H1 (cell line): ENCODE results near the gene LHFPL2. TPM values are rescaled to one million over a fixed set of nuclear protein-coding genes. Genes with fewer than 3 reads are reported as not detected.

ENCODE experiments used
- CTCF ChIA-PET: fragments of 300-600 bp; sonication (Branson Sonifier 250); formaldehyde crosslinking; loops from one replicate; lab custom pipeline; 2021; ENCODE audit not compliant: partially characterized antibody; lab: Charles Lee
- POLR2A ChIA-PET: fragments of 300-600 bp; sonication (Branson Sonifier 250); formaldehyde crosslinking; loops from one replicate; lab custom pipeline; 2021; ENCODE audit warnings: inconsistent platforms; ENCODE audit not compliant: partially characterized antibody; lab: Charles Lee
- DNase-seq, 2 experiments: peaks; one replicate each; pipeline versions ENCODE4 v3.0.0 to v3.0.0-alpha.2; 2010 to 2022; ENCODE audit warnings: low spot score in 2 of 2, low read depth in 1 of 2, mixed read lengths in 1 of 2
- FAIRE-seq: peaks from 2 replicates; lab custom pipeline; 2011; peaks lifted over from hg19 to GRCh38; lab: Jason Lieb, UNC
- H2AFZ ChIP-seq: 2 replicates; pipeline ENCODE4 v1.8.1; 2012; ENCODE audit warnings: low read length, inconsistent platforms
- H2AK5ac ChIP-seq: 2 replicates; pipeline ENCODE4 v1.6.1; 2013; ENCODE audit warnings: low read depth, low read length
- H2BK120ac ChIP-seq: replicated peaks from 2 replicates; pipeline ENCODE3; 2013; ENCODE audit warnings: low read depth, low read length, inconsistent platforms
- H2BK12ac ChIP-seq: 2 replicates; pipeline ENCODE4 v1.6.1; 2013; ENCODE audit warnings: low read depth, low read length
- H2BK15ac ChIP-seq: 2 replicates; pipeline ENCODE4 v1.6.1; 2013; ENCODE audit warnings: low read length
- H2BK20ac ChIP-seq: 2 replicates; pipeline ENCODE4 v1.6.1; 2013; ENCODE audit warnings: low read length
- H2BK5ac ChIP-seq: 2 replicates; pipeline ENCODE4 v1.6.1; 2013; ENCODE audit warnings: low read depth, low read length
- H3K14ac ChIP-seq: 2 replicates; pipeline ENCODE4 v1.6.1; 2013; ENCODE audit warnings: inconsistent platforms; ENCODE audit not compliant: insufficient read length
- H3K18ac ChIP-seq: 2 replicates; pipeline ENCODE4 v1.6.1; 2013; ENCODE audit warnings: low read length; ENCODE audit errors: extremely low read depth
- H3K23ac ChIP-seq: 2 replicates; pipeline ENCODE4 v1.6.1; 2013; ENCODE audit warnings: inconsistent platforms; ENCODE audit not compliant: insufficient read length
- H3K23me2 ChIP-seq: 2 replicates; pipeline ENCODE4 v1.6.1; 2013; ENCODE audit warnings: low read depth, low read length
- H3K27ac ChIP-seq: 2 replicates; pipeline ENCODE4 v1.6.1; 2011; ENCODE audit warnings: low read depth, low read length, inconsistent platforms
- H3K27me3 ChIP-seq, 4 experiments: replicated peaks in 1 of 4; 1 replicate in 1 of 4; 2 replicates in 3 of 4; pipeline versions ENCODE4 v1.6.1 to v1.8.1; 2011 to 2013; ENCODE audit warnings: low read length in 3 of 4, mild to moderate bottlenecking in 3 of 4, inconsistent platforms in 2 of 4, mixed read lengths in 2 of 4, moderate library complexity in 1 of 4; ENCODE audit not compliant: control insufficient read depth in 3 of 4, insufficient read depth in 3 of 4; ENCODE audit errors: extremely low read depth in 1 of 4
- H3K36me3 ChIP-seq, 4 experiments: 2 replicates each; pipeline versions ENCODE4 v1.6.1 to v1.8.1; 2011 to 2013; ENCODE audit warnings: mild to moderate bottlenecking in 4 of 4, low read length in 3 of 4, moderate library complexity in 2 of 4, control low read depth in 1 of 4, inconsistent platforms in 1 of 4; ENCODE audit not compliant: insufficient read depth in 4 of 4, control insufficient read depth in 2 of 4
- H3K4ac ChIP-seq: replicated peaks from 2 replicates; pipeline ENCODE3; 2013; ENCODE audit warnings: low read length, low read depth, mixed read lengths, inconsistent platforms; ENCODE audit not compliant: insufficient read length
- H3K4me1 ChIP-seq, 4 experiments: replicated peaks in 1 of 4; 1 replicate in 1 of 4; 2 replicates in 3 of 4; pipeline versions ENCODE4 v1.6.1 to v1.8.1; 2011 to 2013; ENCODE audit warnings: low read length in 3 of 4, inconsistent platforms in 2 of 4, mixed read lengths in 1 of 4; ENCODE audit not compliant: insufficient read depth in 4 of 4, control insufficient read depth in 3 of 4
- H3K4me2 ChIP-seq, 2 experiments: 2 replicates each; pipeline versions ENCODE4 v1.6.1 to v1.8.1; 2011 to 2013; ENCODE audit warnings: low read depth in 2 of 2, low read length in 2 of 2, control low read depth in 1 of 2, inconsistent platforms in 1 of 2, mild to moderate bottlenecking in 1 of 2; ENCODE audit not compliant: insufficient read depth in 1 of 2
- H3K4me3 ChIP-seq, 4 experiments: fragments of 200-600, 300-600 bp in 1 of 4; sonication (generic), shearing (Covaris generic), sonication (Bioruptor Twin) in 1 of 4; 2 replicates each; pipeline versions ENCODE4 v1.5.1 to v1.8.1; 2011 to 2016; ENCODE audit warnings: low read length in 4 of 4, low read depth in 3 of 4, control low read depth in 2 of 4, inconsistent platforms in 2 of 4, mild to moderate bottlenecking in 2 of 4, mixed read lengths in 1 of 4, moderate library complexity in 1 of 4; ENCODE audit not compliant: insufficient read depth in 2 of 4; ENCODE audit errors: extremely low read depth in 1 of 4
- H3K56ac ChIP-seq: replicated peaks from 2 replicates; pipeline ENCODE3; 2013; ENCODE audit warnings: low read depth, mild to moderate bottlenecking, mixed read lengths, low read length, inconsistent platforms; ENCODE audit not compliant: insufficient read length
- H3K79me1 ChIP-seq: 2 replicates; pipeline ENCODE4 v1.6.1; 2013; ENCODE audit warnings: low read depth, low read length, control low read depth
- H3K79me2 ChIP-seq, 2 experiments: 2 replicates each; pipeline versions ENCODE4 v1.6.1 to v1.8.1; 2012 to 2013; ENCODE audit warnings: low read length in 2 of 2, mild to moderate bottlenecking in 2 of 2, inconsistent platforms in 1 of 2; ENCODE audit not compliant: insufficient read depth in 2 of 2, control insufficient read depth in 1 of 2
- H3K9ac ChIP-seq, 4 experiments: replicated peaks in 1 of 4; 1 replicate in 1 of 4; 2 replicates in 3 of 4; pipeline versions ENCODE4 v1.6.1 to v1.8.1; 2011 to 2013; ENCODE audit warnings: low read depth in 3 of 4, low read length in 3 of 4, control low read depth in 2 of 4, mild to moderate bottlenecking in 2 of 4, moderate library complexity in 2 of 4, inconsistent platforms in 1 of 4; ENCODE audit errors: extremely low read depth in 1 of 4
- H3K9me3 ChIP-seq, 2 experiments: 2 replicates each; pipeline versions ENCODE4 v1.6.1 to v1.8.1; 2012 to 2013; ENCODE audit warnings: mild to moderate bottlenecking in 2 of 2, moderate library complexity in 2 of 2, control low read depth in 1 of 2, inconsistent platforms in 1 of 2, low read depth in 1 of 2, low read length in 1 of 2, mixed read lengths in 1 of 2; ENCODE audit not compliant: insufficient read depth in 2 of 2
- H4K20me1 ChIP-seq, 2 experiments: replicated peaks in 1 of 2; 2 replicates each; pipeline versions ENCODE3 to v1.8.1; 2011 to 2013; ENCODE audit warnings: inconsistent platforms in 2 of 2, low read length in 2 of 2, mild to moderate bottlenecking in 1 of 2; ENCODE audit not compliant: insufficient read depth in 2 of 2, control insufficient read depth in 1 of 2
- H4K5ac ChIP-seq: 2 replicates; pipeline ENCODE4 v1.6.1; 2013; ENCODE audit warnings: low read length, low read depth, mixed read lengths, inconsistent platforms; ENCODE audit not compliant: insufficient read length
- H4K8ac ChIP-seq: 2 replicates; pipeline ENCODE4 v1.8.0; 2013; ENCODE audit warnings: mild to moderate bottlenecking, moderate library complexity, low read length, inconsistent platforms; ENCODE audit not compliant: insufficient read depth; ENCODE audit errors: extremely low read depth
- H4K91ac ChIP-seq: replicated peaks from 2 replicates; pipeline ENCODE3; 2013; ENCODE audit warnings: low read length, mixed read lengths, inconsistent platforms; ENCODE audit not compliant: insufficient read length
- CEBPB ChIP-seq: IDR thresholded peaks from 2 replicates; pipeline ENCODE4 v1.6.1; 2012; ENCODE audit warnings: low read depth, low read length
- EGR1 ChIP-seq: IDR thresholded peaks from 2 replicates; pipeline ENCODE4 v1.6.1; 2011; ENCODE audit warnings: low read depth, low read length, borderline replicate concordance
- GABPA ChIP-seq: IDR thresholded peaks from 2 replicates; pipeline ENCODE4 v1.6.1; 2011; ENCODE audit warnings: mild to moderate bottlenecking, low read length, moderate library complexity, borderline replicate concordance; ENCODE audit not compliant: insufficient read depth
- KDM4A ChIP-seq: IDR thresholded peaks from one replicate; pipeline ENCODE4 v1.7.1; 2012; ENCODE audit warnings: low read depth, mild to moderate bottlenecking, moderate library complexity, low read length, inconsistent platforms; ENCODE audit not compliant: severe bottlenecking
- POLR2AphosphoS5 ChIP-seq: IDR thresholded peaks from 2 replicates; pipeline ENCODE4 v1.6.1; 2011; ENCODE audit warnings: low read depth, low read length
- SUZ12 ChIP-seq: fragments of 200-600 bp; sonication (generic); IDR thresholded peaks from 2 replicates; pipeline ENCODE4 v1.6.1; 2012; ENCODE audit warnings: mild to moderate bottlenecking, inconsistent platforms, low read length, moderate library complexity, mixed read lengths
- WGBS, 2 experiments: shearing (Covaris generic) in 1 of 2; methylation state at CpG; one replicate each; pipeline versions ENCODE4 v1.1.6 to v1.1.7; 2013 to 2015; ENCODE audit warnings: low lambda C conversion rate in 2 of 2, mixed read lengths in 2 of 2, inconsistent platforms in 1 of 2, low coverage in 1 of 2, missing lambda C conversion rate in 1 of 2; ENCODE audit not compliant: insufficient replicate concordance in 2 of 2, insufficient coverage in 1 of 2, insufficient read length in 1 of 2; ENCODE audit errors: extremely low coverage in 1 of 2, missing lambda C conversion rate in 1 of 2; 5-methylcytosine and 5-hydroxymethylcytosine counted together
- long read RNA-seq, 2 experiments: library from RNA in 1 of 2; library from capped mRNA in 1 of 2; stranded (forward); transcript quantifications; one replicate each; pipeline ENCODE4 v2.0.0, GENCODE V29; 2021; ENCODE audit warnings: inconsistent platforms in 1 of 2
- polyA minus RNA-seq, 3 experiments: library from RNA; depleted of rRNA, polyadenylated mRNA; stranded (reverse); fragments of >200 nt; gene quantifications; 1 replicate in 2 of 3; 2 replicates in 1 of 3; pipeline ENCODE4 v1.2.3, GENCODE V29; 2011
- polyA plus RNA-seq, 7 experiments: library from polyadenylated mRNA; depleted of rRNA in 3 of 7; stranded (reverse) in 5 of 7; unstranded in 2 of 7; fragments of >200 nt in 5 of 7; fragments of 200-250 nt in 2 of 7; gene quantifications; 1 replicate in 5 of 7; 2 replicates in 1 of 7; 4 replicates in 1 of 7; pipeline versions ENCODE4 v1.2.1 to v1.2.3, GENCODE V29; 2011 to 2013; ENCODE audit warnings: missing spikeins in 2 of 7, mixed read lengths in 2 of 7
- total RNA-seq: library from RNA; stranded (reverse); fragmentation: NEBNext Ultra II Directional; extraction: Animal tissue kit (Norgen Biotek cat#: 25700); gene quantifications from 2 replicates; pipeline ENCODE4 v1.2.1, GENCODE V29; 2021

The LHFPL2 gene, protein sequence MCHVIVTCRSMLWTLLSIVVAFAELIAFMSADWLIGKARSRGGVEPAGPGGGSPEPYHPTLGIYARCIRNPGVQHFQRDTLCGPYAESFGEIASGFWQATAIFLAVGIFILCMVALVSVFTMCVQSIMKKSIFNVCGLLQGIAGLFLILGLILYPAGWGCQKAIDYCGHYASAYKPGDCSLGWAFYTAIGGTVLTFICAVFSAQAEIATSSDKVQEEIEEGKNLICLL
- total RNA-seq (38.0 and 43.0 TPM in 2 replicates), polyA plus RNA-seq (2011; rRNA removed) (9.6 and 14.8 TPM in 2 replicates), polyA minus RNA-seq (2011; rRNA and poly(A)+ RNA removed) (27.0 and 33.7 TPM in 2 replicates)
- 11.6 TPM for polyA plus RNA-seq (2011; cell fraction: cytosol; rRNA removed)
- 19.5 TPM for polyA plus RNA-seq (2011; cell fraction: nucleus; rRNA removed)
- polyA plus RNA-seq (2012, experiment 1 of 2): 21.0 to 27.0 TPM (median 25.3 TPM) in 4 replicates
- polyA plus RNA-seq (2012, experiment 2 of 2): 3.3 TPM
- 31.3 TPM for polyA plus RNA-seq (2013, experiment 1 of 2)
- polyA plus RNA-seq (2013, experiment 2 of 2): 33.8 TPM
- 30.0 TPM for polyA minus RNA-seq (2011; cell fraction: cytosol; rRNA and poly(A)+ RNA removed)
- polyA minus RNA-seq (2011; cell fraction: nucleus; rRNA and poly(A)+ RNA removed): 66.1 TPM
- long read RNA-seq, experiment 1, full-length matches to known transcripts: 6 of 47 reads
- long read RNA-seq, experiment 1, partial matches to known transcripts: 7 of 47 reads
- long read RNA-seq, experiment 1, other reads (novel, unspliced or antisense): 34 of 47 reads
- long read RNA-seq, experiment 2, partial matches to known transcripts: 0 of 5 reads
- long read RNA-seq, experiment 2, other reads (novel, unspliced or antisense): 5 of 5 reads

DNA sequence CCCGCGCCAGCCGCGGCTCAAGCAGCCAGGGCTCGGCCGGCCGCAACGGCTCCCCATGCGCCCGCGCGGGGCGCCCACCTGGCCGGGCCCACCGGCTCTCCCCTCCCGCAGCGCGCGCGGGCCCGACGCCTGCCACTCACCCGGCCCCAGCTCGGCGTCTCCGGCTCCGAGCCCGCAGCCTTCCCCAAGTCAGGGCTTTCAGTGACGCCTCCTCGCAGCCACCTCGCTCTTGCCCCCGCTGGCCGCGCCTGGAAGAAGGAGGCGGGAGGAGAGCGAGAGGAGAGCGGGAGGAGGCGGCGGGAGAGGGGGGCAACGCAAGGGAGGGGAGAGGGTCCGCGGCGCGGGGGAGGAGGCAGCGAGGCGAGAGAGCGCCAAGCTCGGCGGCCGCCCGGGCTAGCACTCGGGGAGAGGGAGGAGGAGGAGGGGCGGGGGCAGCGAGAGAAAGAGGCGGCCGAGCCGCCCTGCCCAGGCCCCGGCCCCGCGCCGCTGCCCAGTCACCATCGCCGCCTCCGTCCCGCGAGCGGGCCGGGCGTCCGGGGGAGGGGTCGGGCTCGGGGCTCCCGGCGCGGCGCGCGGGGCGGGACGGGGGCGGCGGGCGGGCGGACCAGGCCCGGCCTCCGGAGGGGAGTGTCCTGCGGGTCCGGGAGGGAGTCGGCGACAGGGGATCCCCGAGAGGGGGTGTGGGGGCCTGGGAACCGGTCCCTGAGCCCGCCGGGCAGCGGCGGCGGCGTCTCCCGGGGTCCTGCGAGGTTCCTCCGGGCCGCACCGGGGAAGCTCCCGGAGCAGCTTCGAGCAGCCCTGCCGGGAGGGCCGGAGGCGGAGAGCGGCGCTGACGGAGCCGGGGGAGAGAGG, at the start of gene LHFPL2:
TSS of gene LHFPL2 (minus strand) at position 414 of the 852 bp plus-strand sequence. CDS start 138,559 bp downstream, outside the sequence.
- FAIRE-seq: no peak
- no peaks in the 10 kb centered on the region for H4K20me1 ChIP-seq
- peak within 1 kb of the TSS; percentile 87 for H4K91ac ChIP-seq
- H3K36me3 ChIP-seq: no peaks in the 10 kb centered on the region
- peak within 1 kb of the TSS; percentile 32 for H3K14ac ChIP-seq
- no peak within 1 kb of the TSS for H2BK15ac ChIP-seq
- H2BK20ac ChIP-seq: no peak within 1 kb of the TSS
- peak within 1 kb of the TSS; percentile 74; the same call in 1 of the 2 replicates for H3K27ac ChIP-seq
- peak within 1 kb of the TSS; percentile 97 for H4K8ac ChIP-seq
- H3K4me3 ChIP-seq: peak within 1 kb of the TSS; percentile 61 to 93 (median 86)
- peaks cover 2% of the 10 kb centered on the region for H3K79me1 ChIP-seq
- no peak within 1 kb of the TSS for H3K23ac ChIP-seq
- peak in 1 of 2 experiments; percentile 84 for DNase-seq
- H2BK12ac ChIP-seq: peak within 1 kb of the TSS; percentile 92; the same call in 1 of the 2 replicates
- no peaks in the 10 kb centered on the region for H3K9me3 ChIP-seq
- H2BK5ac ChIP-seq: peak within 1 kb of the TSS; percentile 83; the same call in 1 of the 2 replicates
- peaks cover 3 to 43% of the 10 kb centered on the region in 2 experiments for H3K79me2 ChIP-seq
- H2AK5ac ChIP-seq: no peak within 1 kb of the TSS
- peak within 1 kb of the TSS; percentile 54; the same call in 1 of the 2 replicates for H2AFZ ChIP-seq
- peaks cover 0 to 15% (median under 1%) of the 10 kb centered on the region in 4 experiments; a peak in 3 of 7 replicates for H3K4me1 ChIP-seq
- H2BK120ac ChIP-seq: peak within 1 kb of the TSS; percentile 84
- WGBS, 2 experiments: 2% methylated on average over 48 of the region's 112 CpGs; no CpG with 5 or more reads in 1 of the 2 experiments
- peak within 1 kb of the TSS; percentile 70 to 79 (median 74) for H3K9ac ChIP-seq
- H3K56ac ChIP-seq: peak within 1 kb of the TSS; percentile 65
- POLR2A ChIA-PET: interaction anchor here (0.6 to 5.4 kb wide), 8 partner anchors 11 to 288 kb away, joined by 3 to 40 read pairs (median 4); partner anchors contain the start of gene SCAMP1
- peak within 1 kb of the TSS; percentile 78 for H4K5ac ChIP-seq
- CTCF ChIA-PET: interaction anchor here (1.2 to 3.5 kb wide), 4 partner anchors 9 to 57 kb away, joined by 3 to 12 read pairs (median 4); no protein-coding TSS in a partner anchor
- peak within 1 kb of the TSS; percentile 82 for H3K4ac ChIP-seq
- H3K23me2 ChIP-seq: peaks cover 10% of the 10 kb centered on the region; the same call in 1 of the 2 replicates
- H3K18ac ChIP-seq: peak within 1 kb of the TSS; percentile 75
- peak within 1 kb of the TSS; percentile 91 to 99 for H3K4me2 ChIP-seq
- H3K27me3 ChIP-seq: no peaks in the 10 kb centered on the region
- no peak for TF ChIP-seq POLR2AphosphoS5
- TF ChIP-seq EGR1: no peak
- no peak for TF ChIP-seq KDM4A
- no peak for TF ChIP-seq GABPA
- TF ChIP-seq SUZ12: 0 out of 2 replicates have a peak, but pooled peaks have one; percentile 17
- no peak for TF ChIP-seq CEBPB
